K562 (cell line): ENCODE data around the gene LPCAT3. TPM values are rescaled to one million over a fixed set of nuclear protein-coding genes. Genes with fewer than 3 reads are reported as not detected.

ENCODE experiments used
- ELF1 ChIP-seq: fragments of 200-800 bp; sonication (Bioruptor generic); IDR thresholded peaks from 2 replicates; pipeline ENCODE4 v1.6.1; 2016; ENCODE audit warnings: missing genetic modification characterization, missing compliant biosample characterization
- GTF2F1 ChIP-seq: IDR thresholded peaks from 2 replicates; pipeline ENCODE4 v1.6.1; 2011; ENCODE audit warnings: low read depth, low read length, improper control_type of control experiment
- POLR2B ChIP-seq: fragments of 450-650 bp; IDR thresholded peaks from 2 replicates; pipeline ENCODE4 v1.6.1; 2018; ENCODE audit warnings: low read depth; ENCODE audit not compliant: partially characterized antibody
- RFX5 ChIP-seq: IDR thresholded peaks from 2 replicates; pipeline ENCODE4 v1.6.1; 2011; ENCODE audit warnings: low read depth, mild to moderate bottlenecking, improper control_type of control experiment, low read length
- SMARCA5 ChIP-seq: fragments of 450-650 bp; IDR thresholded peaks from 2 replicates; pipeline ENCODE4 v1.6.1; 2016
- TAF1 ChIP-seq: IDR thresholded peaks from 2 replicates; pipeline ENCODE4 v1.6.1; 2011; ENCODE audit warnings: mild to moderate bottlenecking, low read length, moderate library complexity; ENCODE audit not compliant: insufficient read depth, control insufficient read depth, severe bottlenecking; ENCODE audit errors: extremely low read depth
- ZNF184 ChIP-seq: sonication (generic); formaldehyde crosslinking; IDR thresholded peaks from 2 replicates; pipeline ENCODE4 v1.5.0; 2020; ENCODE audit warnings: missing genetic modification reagents
- ZNF197 ChIP-seq: fragments of 200-800 bp; sonication (Bioruptor generic); IDR thresholded peaks from 2 replicates; pipeline ENCODE4 v1.6.1; 2016; ENCODE audit warnings: low read depth, missing genetic modification characterization, missing compliant biosample characterization
- polyA plus RNA-seq, 8 experiments: library from polyadenylated mRNA; depleted of rRNA in 4 of 8; stranded (reverse) in 5 of 8; unstranded in 3 of 8; fragments of >200 nt; fragmentation: Nextera tagmentation in 2 of 8; fragmentation: Illumina TruSeq in 1 of 8; extraction: Ambion mirVana in 2 of 8; extraction: Trizol in 1 of 8; gene quantifications; 2 replicates each; pipeline versions ENCODE4 v1.2.1 to v1.2.3, GENCODE V29; 2011 to 2014; ENCODE audit warnings: inconsistent platforms in 1 of 8, missing spikeins in 1 of 8
- total RNA-seq, 7 experiments: library from RNA; depleted of rRNA in 6 of 7; stranded (reverse); fragments of >200 nt in 6 of 7; fragmentation: Illumina TruSeq in 2 of 7; extraction: Trizol in 2 of 7; gene quantifications; 2 replicates each; pipeline versions ENCODE4 v1.2.1 to v1.2.3, GENCODE V29; 2011 to 2021; ENCODE audit warnings: low replicate concordance in 1 of 7
- TF ChIP-seq, protein P1 (sequence below): fragments of 150-350 bp; conservative IDR thresholded peaks from 2 replicates; pipeline ENCODE4 v1.6.1; 2014; ENCODE audit warnings: low read length
- TF ChIP-seq, protein P2 (sequence below): fragments of 450-650 bp; IDR thresholded peaks from 2 replicates; pipeline ENCODE4 v1.6.1; 2016; ENCODE audit warnings: mild to moderate bottlenecking, moderate library complexity
- TF ChIP-seq, protein P3 (sequence below): fragments of 250-450 bp; sonication (Bioruptor Pico); IDR thresholded peaks from 2 replicates; pipeline ENCODE4 v1.4.0; 2020; ENCODE audit warnings: mild to moderate bottlenecking

LPCAT3 gene
- total and polyA plus RNA-seq, 9 of the 15 experiments (the other 6 are each of a cell fraction or from before 2014, with no cell fraction given), result 4.9 to 52.5 (median 25.3) TPM

DNA sequence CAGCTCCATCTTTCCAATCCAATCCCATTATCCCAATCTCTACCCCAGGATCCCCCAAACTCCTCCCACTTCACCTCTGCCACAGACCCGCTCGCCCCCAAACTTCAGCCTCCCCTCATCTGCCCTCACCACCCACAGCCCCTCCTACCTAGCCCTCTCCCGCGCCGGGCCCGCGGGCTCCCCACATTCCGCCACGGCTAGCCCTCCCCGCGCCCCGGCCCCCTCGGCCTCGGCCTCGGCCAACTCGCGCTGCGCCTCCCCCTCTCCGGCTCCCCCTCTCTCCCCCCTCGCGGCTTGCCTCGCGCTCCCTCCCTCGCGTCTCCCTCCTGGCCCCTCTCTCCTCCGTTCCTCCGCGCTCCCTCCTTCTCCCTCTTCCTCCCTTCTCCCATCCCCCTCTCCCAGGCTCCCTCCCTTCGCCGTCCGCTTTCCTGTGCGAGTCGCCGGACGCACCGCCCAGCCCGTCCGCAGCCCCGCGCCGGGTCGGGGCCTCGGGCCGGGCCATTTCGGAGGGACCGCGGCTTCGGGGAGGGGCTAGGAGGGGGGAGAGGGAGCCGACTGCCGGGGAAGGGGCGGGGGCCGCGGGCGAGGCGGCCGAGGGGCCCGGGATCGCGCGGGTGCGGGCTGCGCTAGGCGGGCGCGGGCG is 90.8 kb downstream of the LPCAT3 start, which contains the start of gene ATN1 (continued):
- TF ChIP-seq, protein P1, sequence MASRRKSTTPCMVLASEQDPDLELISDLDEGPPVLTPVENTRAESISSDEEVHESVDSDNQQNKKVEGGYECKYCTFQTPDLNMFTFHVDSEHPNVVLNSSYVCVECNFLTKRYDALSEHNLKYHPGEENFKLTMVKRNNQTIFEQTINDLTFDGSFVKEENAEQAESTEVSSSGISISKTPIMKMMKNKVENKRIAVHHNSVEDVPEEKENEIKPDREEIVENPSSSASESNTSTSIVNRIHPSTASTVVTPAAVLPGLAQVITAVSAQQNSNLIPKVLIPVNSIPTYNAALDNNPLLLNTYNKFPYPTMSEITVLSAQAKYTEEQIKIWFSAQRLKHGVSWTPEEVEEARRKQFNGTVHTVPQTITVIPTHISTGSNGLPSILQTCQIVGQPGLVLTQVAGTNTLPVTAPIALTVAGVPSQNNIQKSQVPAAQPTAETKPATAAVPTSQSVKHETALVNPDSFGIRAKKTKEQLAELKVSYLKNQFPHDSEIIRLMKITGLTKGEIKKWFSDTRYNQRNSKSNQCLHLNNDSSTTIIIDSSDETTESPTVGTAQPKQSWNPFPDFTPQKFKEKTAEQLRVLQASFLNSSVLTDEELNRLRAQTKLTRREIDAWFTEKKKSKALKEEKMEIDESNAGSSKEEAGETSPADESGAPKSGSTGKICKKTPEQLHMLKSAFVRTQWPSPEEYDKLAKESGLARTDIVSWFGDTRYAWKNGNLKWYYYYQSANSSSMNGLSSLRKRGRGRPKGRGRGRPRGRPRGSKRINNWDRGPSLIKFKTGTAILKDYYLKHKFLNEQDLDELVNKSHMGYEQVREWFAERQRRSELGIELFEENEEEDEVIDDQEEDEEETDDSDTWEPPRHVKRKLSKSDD, result no peak
- TF ChIP-seq RFX5 (no peak), GTF2F1 (no peak), ELF1 (no peak), SMARCA5 (no peak), POLR2B (peak; percentile 45), TAF1 (peak; percentile 55), ZNF197 (no peak), ZNF184 (CRISPR knock-in tag) (no peak)
- TF ChIP-seq, protein P2, sequence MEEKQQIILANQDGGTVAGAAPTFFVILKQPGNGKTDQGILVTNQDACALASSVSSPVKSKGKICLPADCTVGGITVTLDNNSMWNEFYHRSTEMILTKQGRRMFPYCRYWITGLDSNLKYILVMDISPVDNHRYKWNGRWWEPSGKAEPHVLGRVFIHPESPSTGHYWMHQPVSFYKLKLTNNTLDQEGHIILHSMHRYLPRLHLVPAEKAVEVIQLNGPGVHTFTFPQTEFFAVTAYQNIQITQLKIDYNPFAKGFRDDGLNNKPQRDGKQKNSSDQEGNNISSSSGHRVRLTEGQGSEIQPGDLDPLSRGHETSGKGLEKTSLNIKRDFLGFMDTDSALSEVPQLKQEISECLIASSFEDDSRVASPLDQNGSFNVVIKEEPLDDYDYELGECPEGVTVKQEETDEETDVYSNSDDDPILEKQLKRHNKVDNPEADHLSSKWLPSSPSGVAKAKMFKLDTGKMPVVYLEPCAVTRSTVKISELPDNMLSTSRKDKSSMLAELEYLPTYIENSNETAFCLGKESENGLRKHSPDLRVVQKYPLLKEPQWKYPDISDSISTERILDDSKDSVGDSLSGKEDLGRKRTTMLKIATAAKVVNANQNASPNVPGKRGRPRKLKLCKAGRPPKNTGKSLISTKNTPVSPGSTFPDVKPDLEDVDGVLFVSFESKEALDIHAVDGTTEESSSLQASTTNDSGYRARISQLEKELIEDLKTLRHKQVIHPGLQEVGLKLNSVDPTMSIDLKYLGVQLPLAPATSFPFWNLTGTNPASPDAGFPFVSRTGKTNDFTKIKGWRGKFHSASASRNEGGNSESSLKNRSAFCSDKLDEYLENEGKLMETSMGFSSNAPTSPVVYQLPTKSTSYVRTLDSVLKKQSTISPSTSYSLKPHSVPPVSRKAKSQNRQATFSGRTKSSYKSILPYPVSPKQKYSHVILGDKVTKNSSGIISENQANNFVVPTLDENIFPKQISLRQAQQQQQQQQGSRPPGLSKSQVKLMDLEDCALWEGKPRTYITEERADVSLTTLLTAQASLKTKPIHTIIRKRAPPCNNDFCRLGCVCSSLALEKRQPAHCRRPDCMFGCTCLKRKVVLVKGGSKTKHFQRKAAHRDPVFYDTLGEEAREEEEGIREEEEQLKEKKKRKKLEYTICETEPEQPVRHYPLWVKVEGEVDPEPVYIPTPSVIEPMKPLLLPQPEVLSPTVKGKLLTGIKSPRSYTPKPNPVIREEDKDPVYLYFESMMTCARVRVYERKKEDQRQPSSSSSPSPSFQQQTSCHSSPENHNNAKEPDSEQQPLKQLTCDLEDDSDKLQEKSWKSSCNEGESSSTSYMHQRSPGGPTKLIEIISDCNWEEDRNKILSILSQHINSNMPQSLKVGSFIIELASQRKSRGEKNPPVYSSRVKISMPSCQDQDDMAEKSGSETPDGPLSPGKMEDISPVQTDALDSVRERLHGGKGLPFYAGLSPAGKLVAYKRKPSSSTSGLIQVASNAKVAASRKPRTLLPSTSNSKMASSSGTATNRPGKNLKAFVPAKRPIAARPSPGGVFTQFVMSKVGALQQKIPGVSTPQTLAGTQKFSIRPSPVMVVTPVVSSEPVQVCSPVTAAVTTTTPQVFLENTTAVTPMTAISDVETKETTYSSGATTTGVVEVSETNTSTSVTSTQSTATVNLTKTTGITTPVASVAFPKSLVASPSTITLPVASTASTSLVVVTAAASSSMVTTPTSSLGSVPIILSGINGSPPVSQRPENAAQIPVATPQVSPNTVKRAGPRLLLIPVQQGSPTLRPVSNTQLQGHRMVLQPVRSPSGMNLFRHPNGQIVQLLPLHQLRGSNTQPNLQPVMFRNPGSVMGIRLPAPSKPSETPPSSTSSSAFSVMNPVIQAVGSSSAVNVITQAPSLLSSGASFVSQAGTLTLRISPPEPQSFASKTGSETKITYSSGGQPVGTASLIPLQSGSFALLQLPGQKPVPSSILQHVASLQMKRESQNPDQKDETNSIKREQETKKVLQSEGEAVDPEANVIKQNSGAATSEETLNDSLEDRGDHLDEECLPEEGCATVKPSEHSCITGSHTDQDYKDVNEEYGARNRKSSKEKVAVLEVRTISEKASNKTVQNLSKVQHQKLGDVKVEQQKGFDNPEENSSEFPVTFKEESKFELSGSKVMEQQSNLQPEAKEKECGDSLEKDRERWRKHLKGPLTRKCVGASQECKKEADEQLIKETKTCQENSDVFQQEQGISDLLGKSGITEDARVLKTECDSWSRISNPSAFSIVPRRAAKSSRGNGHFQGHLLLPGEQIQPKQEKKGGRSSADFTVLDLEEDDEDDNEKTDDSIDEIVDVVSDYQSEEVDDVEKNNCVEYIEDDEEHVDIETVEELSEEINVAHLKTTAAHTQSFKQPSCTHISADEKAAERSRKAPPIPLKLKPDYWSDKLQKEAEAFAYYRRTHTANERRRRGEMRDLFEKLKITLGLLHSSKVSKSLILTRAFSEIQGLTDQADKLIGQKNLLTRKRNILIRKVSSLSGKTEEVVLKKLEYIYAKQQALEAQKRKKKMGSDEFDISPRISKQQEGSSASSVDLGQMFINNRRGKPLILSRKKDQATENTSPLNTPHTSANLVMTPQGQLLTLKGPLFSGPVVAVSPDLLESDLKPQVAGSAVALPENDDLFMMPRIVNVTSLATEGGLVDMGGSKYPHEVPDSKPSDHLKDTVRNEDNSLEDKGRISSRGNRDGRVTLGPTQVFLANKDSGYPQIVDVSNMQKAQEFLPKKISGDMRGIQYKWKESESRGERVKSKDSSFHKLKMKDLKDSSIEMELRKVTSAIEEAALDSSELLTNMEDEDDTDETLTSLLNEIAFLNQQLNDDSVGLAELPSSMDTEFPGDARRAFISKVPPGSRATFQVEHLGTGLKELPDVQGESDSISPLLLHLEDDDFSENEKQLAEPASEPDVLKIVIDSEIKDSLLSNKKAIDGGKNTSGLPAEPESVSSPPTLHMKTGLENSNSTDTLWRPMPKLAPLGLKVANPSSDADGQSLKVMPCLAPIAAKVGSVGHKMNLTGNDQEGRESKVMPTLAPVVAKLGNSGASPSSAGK, result no peak
- TF ChIP-seq, protein P3, sequence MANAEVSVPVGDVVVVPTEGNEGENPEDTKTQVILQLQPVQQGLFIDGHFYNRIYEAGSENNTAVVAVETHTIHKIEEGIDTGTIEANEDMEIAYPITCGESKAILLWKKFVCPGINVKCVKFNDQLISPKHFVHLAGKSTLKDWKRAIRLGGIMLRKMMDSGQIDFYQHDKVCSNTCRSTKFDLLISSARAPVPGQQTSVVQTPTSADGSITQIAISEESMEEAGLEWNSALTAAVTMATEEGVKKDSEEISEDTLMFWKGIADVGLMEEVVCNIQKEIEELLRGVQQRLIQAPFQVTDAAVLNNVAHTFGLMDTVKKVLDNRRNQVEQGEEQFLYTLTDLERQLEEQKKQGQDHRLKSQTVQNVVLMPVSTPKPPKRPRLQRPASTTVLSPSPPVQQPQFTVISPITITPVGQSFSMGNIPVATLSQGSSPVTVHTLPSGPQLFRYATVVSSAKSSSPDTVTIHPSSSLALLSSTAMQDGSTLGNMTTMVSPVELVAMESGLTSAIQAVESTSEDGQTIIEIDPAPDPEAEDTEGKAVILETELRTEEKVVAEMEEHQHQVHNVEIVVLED, result no peak
